Activated T-cell treated with anti-CD3 and anti-CD28 coated beads, Interleukin-2, amount 50 U/mL, for 24 hours (primary cell): ENCODE measurements around the gene PWWP2B.

Experiments
- DNase-seq: peaks from one replicate; pipeline ENCODE4 v3.0.0-alpha.2; 2020
- H3K27ac Mint-ChIP-seq: 2 replicates; pipeline ENCODE4 v1.8.0; 2020; ENCODE audit warnings: mild to moderate bottlenecking, mixed read lengths
- H3K27me3 Mint-ChIP-seq: 2 replicates; pipeline ENCODE4 v1.8.0; 2020; ENCODE audit warnings: mixed read lengths
- H3K36me3 Mint-ChIP-seq: 2 replicates; pipeline ENCODE4 v1.8.0; 2020; ENCODE audit warnings: low read depth, mixed read lengths
- H3K4me1 Mint-ChIP-seq: 2 replicates; pipeline ENCODE4 v1.8.0; 2020; ENCODE audit warnings: low read depth, mixed read lengths
- H3K4me3 Mint-ChIP-seq: 2 replicates; pipeline ENCODE4 v1.8.0; 2020; ENCODE audit warnings: mild to moderate bottlenecking, moderate library complexity, mixed read lengths
- H3K9me3 Mint-ChIP-seq: 2 replicates; pipeline ENCODE4 v1.8.0; 2020; ENCODE audit warnings: mixed read lengths

PWWP2B gene

GRCh38 chr10:132439025-132439388 lies 42.0 kb downstream of the PWWP2B start:
- no peaks in the 10 kb centered on the region for H3K36me3 Mint-ChIP-seq
- peaks cover 8% of the 10 kb centered on the region for H3K4me1 Mint-ChIP-seq
- DNase-seq, result no peak
- H3K9me3 Mint-ChIP-seq, result no peaks in the 10 kb centered on the region
- H3K27ac Mint-ChIP-seq, result no peak overlapping the region
- no peaks in the 10 kb centered on the region for H3K27me3 Mint-ChIP-seq
- no peak overlapping the region for H3K4me3 Mint-ChIP-seq

- H3K27ac Mint-ChIP-seq, result no peak overlapping the region
- H3K4me1 Mint-ChIP-seq, result peaks cover 8% of the 10 kb centered on the region
- no peak for DNase-seq
- no peaks in the 10 kb centered on the region for H3K36me3 Mint-ChIP-seq
- H3K4me3 Mint-ChIP-seq, result no peak overlapping the region
- no peaks in the 10 kb centered on the region for H3K27me3 Mint-ChIP-seq
- no peaks in the 10 kb centered on the region for H3K9me3 Mint-ChIP-seq
These were observed 42.6 kb downstream of the PWWP2B start for GRCh38 chr10:132439424-132440163.

GRCh38 chr10:132440791-132441565 lies 44.0 kb downstream of the PWWP2B start:
- Mint-ChIP-seq H3K4me1 (peaks cover 14% of the 10 kb centered on the region), H3K27ac (no peak overlapping the region), H3K9me3 (no peaks in the 10 kb centered on the region), H3K36me3 (no peaks in the 10 kb centered on the region), H3K27me3 (no peaks in the 10 kb centered on the region), H3K4me3 (no peak overlapping the region)
- no peak for DNase-seq

- DNase-seq, result no peak
- H3K27ac Mint-ChIP-seq, result peak overlapping the region; percentile 55
- H3K27me3 Mint-ChIP-seq, result no peaks in the 10 kb centered on the region
- no peak overlapping the region for H3K4me3 Mint-ChIP-seq
- H3K9me3 Mint-ChIP-seq, result no peaks in the 10 kb centered on the region
- H3K4me1 Mint-ChIP-seq, result peaks cover 21% of the 10 kb centered on the region
- no peaks in the 10 kb centered on the region for H3K36me3 Mint-ChIP-seq
These were observed 45.0 kb downstream of the PWWP2B start for GRCh38 chr10:132441818-132442524.

DNA sequence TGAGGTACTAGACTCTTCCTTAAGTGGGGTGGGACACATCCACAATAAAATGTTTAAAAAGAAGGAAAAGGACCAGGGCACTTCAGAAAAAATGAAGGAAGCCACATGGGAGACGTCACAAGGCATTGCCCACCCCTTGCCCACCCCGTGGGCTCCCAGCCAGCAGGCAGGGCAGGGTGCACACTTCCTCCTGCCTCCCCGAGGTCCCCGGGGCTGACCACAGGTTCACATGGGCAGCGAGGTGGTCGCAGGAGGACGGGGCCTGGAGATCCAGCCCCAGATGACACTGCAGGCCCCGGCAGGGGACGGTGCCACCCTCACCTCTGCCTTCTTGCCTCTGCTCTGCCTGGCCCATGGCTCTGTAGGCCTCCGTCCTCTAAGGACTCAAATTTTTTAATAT lies 45.6 kb downstream of the PWWP2B start:
- H3K27me3 Mint-ChIP-seq, result no peaks in the 10 kb centered on the region

GRCh38 chr10:132443605-132443982 lies 46.6 kb downstream of the PWWP2B start:
- H3K27me3 Mint-ChIP-seq, result no peaks in the 10 kb centered on the region
- no peak overlapping the region for H3K27ac Mint-ChIP-seq
- peaks cover 33% of the 10 kb centered on the region for H3K4me1 Mint-ChIP-seq
- H3K9me3 Mint-ChIP-seq, result no peaks in the 10 kb centered on the region
- H3K36me3 Mint-ChIP-seq, result no peaks in the 10 kb centered on the region
- DNase-seq, result peak; percentile 80
- no peak overlapping the region for H3K4me3 Mint-ChIP-seq

More for the DNA sequence above, 45.6 kb downstream of the PWWP2B start:
- DNase-seq, result no peak
- no peaks in the 10 kb centered on the region for H3K36me3 Mint-ChIP-seq
- H3K9me3 Mint-ChIP-seq, result no peaks in the 10 kb centered on the region
- no peak overlapping the region for H3K27ac Mint-ChIP-seq
- peaks cover 27% of the 10 kb centered on the region for H3K4me1 Mint-ChIP-seq
- H3K4me3 Mint-ChIP-seq, result no peak overlapping the region

DNA sequence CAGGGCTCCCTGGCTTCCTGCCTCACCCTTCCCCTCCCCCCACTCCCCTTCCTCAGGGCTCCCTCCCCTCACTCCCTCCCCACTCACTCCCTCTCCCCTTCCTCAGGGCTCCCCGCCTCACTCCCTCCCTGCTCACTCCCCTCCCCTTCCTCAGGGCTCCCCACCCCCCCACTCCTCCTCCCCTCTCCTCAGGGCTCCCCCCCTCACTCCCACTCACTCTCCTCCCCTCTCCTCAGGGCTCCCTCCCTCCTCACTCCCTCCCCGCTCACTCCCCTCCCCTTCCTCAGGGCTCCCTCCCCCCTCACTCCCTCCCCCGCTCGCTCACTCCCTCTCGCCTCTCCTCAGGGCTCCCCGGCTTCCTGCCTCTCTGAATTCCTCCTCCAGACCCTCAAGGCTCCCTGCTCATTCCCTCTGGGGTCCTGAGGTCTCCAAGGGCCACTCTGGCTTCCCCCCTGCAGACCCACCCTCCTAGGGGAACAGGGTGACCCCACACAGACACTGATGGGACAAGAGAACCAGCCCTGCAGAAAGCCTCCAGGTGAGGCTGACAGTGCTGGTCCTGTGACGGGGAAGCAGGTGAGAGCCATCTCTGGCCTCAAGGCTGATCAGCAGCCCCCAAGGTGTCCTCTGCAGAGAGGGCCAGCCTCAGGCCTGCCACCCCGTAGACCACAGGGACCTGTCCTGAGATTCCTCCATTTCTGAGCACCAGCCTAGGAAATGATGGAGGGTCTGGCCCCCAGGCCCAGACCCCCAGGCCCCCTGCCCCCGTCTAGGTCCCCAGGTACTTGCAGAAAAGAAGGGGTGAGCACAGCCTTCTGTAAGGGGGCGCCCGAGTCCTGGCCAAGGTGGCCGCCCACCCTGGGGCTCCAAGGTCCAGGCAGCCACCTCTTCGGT lies 47.2 kb downstream of the PWWP2B start:
- H3K27me3 Mint-ChIP-seq, result no peaks in the 10 kb centered on the region
- H3K36me3 Mint-ChIP-seq, result no peaks in the 10 kb centered on the region
- no peaks in the 10 kb centered on the region for H3K9me3 Mint-ChIP-seq
- DNase-seq, result no peak
- H3K27ac Mint-ChIP-seq, result peak overlapping the region; percentile 50
- H3K4me3 Mint-ChIP-seq, result no peak overlapping the region
- H3K4me1 Mint-ChIP-seq, result peaks cover 33% of the 10 kb centered on the region

- Mint-ChIP-seq H3K4me1 (peaks cover 33% of the 10 kb centered on the region), H3K9me3 (no peaks in the 10 kb centered on the region), H3K36me3 (no peaks in the 10 kb centered on the region), H3K4me3 (no peak overlapping the region), H3K27ac (no peak overlapping the region), H3K27me3 (no peaks in the 10 kb centered on the region)
- DNase-seq, result no peak
These were observed 47.9 kb downstream of the PWWP2B start for GRCh38 chr10:132444877-132445351.

GRCh38 chr10:132445516-132446194 lies 48.7 kb downstream of the PWWP2B start:
- Mint-ChIP-seq H3K27me3 (no peaks in the 10 kb centered on the region), H3K4me3 (no peak overlapping the region), H3K27ac (peak overlapping the region; percentile 31), H3K4me1 (peaks cover 33% of the 10 kb centered on the region), H3K36me3 (no peaks in the 10 kb centered on the region), H3K9me3 (no peaks in the 10 kb centered on the region)
- DNase-seq, result no peak

GRCh38 chr10:132446195-132446581 lies 49.2 kb downstream of the PWWP2B start:
- Mint-ChIP-seq H3K4me1 (peaks cover 33% of the 10 kb centered on the region), H3K36me3 (no peaks in the 10 kb centered on the region), H3K27me3 (no peaks in the 10 kb centered on the region), H3K9me3 (no peaks in the 10 kb centered on the region), H3K4me3 (peak overlapping the region; percentile 74), H3K27ac (peak overlapping the region; percentile 98)
- no peak for DNase-seq

- no peaks in the 10 kb centered on the region for H3K9me3 Mint-ChIP-seq
- H3K27me3 Mint-ChIP-seq, result no peaks in the 10 kb centered on the region
- H3K27ac Mint-ChIP-seq, result peak overlapping the region; percentile 98
- peaks cover 38% of the 10 kb centered on the region for H3K4me1 Mint-ChIP-seq
- peak; percentile 80 for DNase-seq
- no peaks in the 10 kb centered on the region for H3K36me3 Mint-ChIP-seq
- H3K4me3 Mint-ChIP-seq, result peak overlapping the region; percentile 74
These were observed 49.9 kb downstream of the PWWP2B start for GRCh38 chr10:132446661-132447445.

GRCh38 chr10:132447446-132448247 lies 50.6 kb downstream of the PWWP2B start:
- peaks cover 40% of the 10 kb centered on the region for H3K4me1 Mint-ChIP-seq
- no peaks in the 10 kb centered on the region for H3K9me3 Mint-ChIP-seq
- DNase-seq, result peak; percentile 83
- peak overlapping the region; percentile 98 for H3K27ac Mint-ChIP-seq
- no peaks in the 10 kb centered on the region for H3K27me3 Mint-ChIP-seq
- no peaks in the 10 kb centered on the region for H3K36me3 Mint-ChIP-seq
- peak overlapping the region; percentile 74 for H3K4me3 Mint-ChIP-seq
